Left ventricle myocardium inferior (tissue), 1 donor: ENCODE results near the gene ZNF688. TPM values are rescaled to one million over a fixed set of nuclear protein-coding genes. Genes with fewer than 3 reads are reported as not detected.

Source experiments
- DNase-seq: peaks from one replicate; pipeline ENCODE4 v3.0.0-alpha.2; 2020
- H3K27ac ChIP-seq: fragments of 200-600 bp; replicated peaks from 2 replicates; pipeline ENCODE4 v1.8.0; 2021
- H3K27me3 ChIP-seq: fragments of 200-600 bp; 2 replicates; pipeline ENCODE4 v1.8.0; 2021; ENCODE audit warnings: low read depth
- H3K36me3 ChIP-seq: fragments of 200-600 bp; 2 replicates; pipeline ENCODE4 v1.8.0; 2021
- H3K4me1 ChIP-seq: fragments of 200-600 bp; 2 replicates; pipeline ENCODE4 v1.8.0; 2021
- H3K4me3 ChIP-seq: fragments of 200-600 bp; 2 replicates; pipeline ENCODE4 v1.8.0; 2021; ENCODE audit warnings: mild to moderate bottlenecking, moderate library complexity
- H3K9me3 ChIP-seq: fragments of 200-600 bp; replicated peaks from 2 replicates; pipeline ENCODE4 v1.8.0; 2021
- CTCF ChIP-seq: fragments of 200-600 bp; IDR thresholded peaks from 2 replicates; pipeline ENCODE4 v1.8.0; 2021; ENCODE audit warnings: antibody characterized with exemption, mild to moderate bottlenecking, borderline replicate concordance
- intact Hi-C: fragments of 100-400 bp; cut with micrococcal nuclease; formaldehyde crosslinking; loops from one replicate; pipeline ENCODE4 v1.11.0; 2022
- long read RNA-seq: library from polyadenylated mRNA; unstranded; transcript quantifications from one replicate; pipeline ENCODE4 v2.0.0, GENCODE V29; 2021
- total RNA-seq: library from RNA; stranded (reverse); fragmentation: NEBNext Ultra II Directional; extraction: Animal tissue kit (Norgen Biotek cat#: 25700); gene quantifications from one replicate; pipeline ENCODE4 v1.2.1, GENCODE V29; 2021
- donor health status: DM: no; HTN: yes; CAD: no; lungs with severe emphysema.

Gene ZNF688
- 10.8 TPM for total RNA-seq
- long read RNA-seq, transcript ZNF688-201 (3 exons, 2,506 nt): major isoform, 15 of 25 reads
- long read RNA-seq, partial matches to known transcripts: 0 of 25 reads
- long read RNA-seq, other reads (novel, unspliced or antisense): 8 of 25 reads

GRCh38 chr16:30571445-30572322 is at the start of gene ZNF688:
Gene ZNF688 (minus strand): TSS chr16:30571714. CDS start chr16:30571629, 85 bp downstream.
- H3K36me3 ChIP-seq: no peaks in the 10 kb centered on the region
- no peak for TF ChIP-seq CTCF
- H3K4me3 ChIP-seq: peak within 1 kb of the TSS; percentile 84
- intact Hi-C loops: no loop called here
- no peaks in the 10 kb centered on the region for H3K27me3 ChIP-seq
- DNase-seq: peak; percentile 94
- H3K4me1 ChIP-seq: peaks cover 36% of the 10 kb centered on the region
- H3K27ac ChIP-seq: peak within 1 kb of the TSS; percentile 99
- H3K9me3 ChIP-seq: no peaks in the 10 kb centered on the region

GRCh38 chr16:30620169-30620568 is 48.7 kb upstream of the ZNF688 start:
- intact Hi-C loops: no loop called here
- H3K27me3 ChIP-seq: peaks cover 16% of the 10 kb centered on the region
- no peak for TF ChIP-seq CTCF
- no peak overlapping the region for H3K27ac ChIP-seq
- H3K36me3 ChIP-seq: no peaks in the 10 kb centered on the region
- H3K4me3 ChIP-seq: no peak overlapping the region
- no peak for DNase-seq
- no peaks in the 10 kb centered on the region for H3K4me1 ChIP-seq
- no peaks in the 10 kb centered on the region for H3K9me3 ChIP-seq

GRCh38 chr16:30619638-30620037 is 48.1 kb upstream of the ZNF688 start:
- Histone ChIP-seq H3K9me3 (no peaks in the 10 kb centered on the region), H3K27ac (no peak overlapping the region), H3K27me3 (peaks cover 16% of the 10 kb centered on the region), H3K4me3 (no peak overlapping the region), H3K4me1 (no peaks in the 10 kb centered on the region), H3K36me3 (no peaks in the 10 kb centered on the region)
- no peak for DNase-seq
- intact Hi-C loops: no loop called here
- TF ChIP-seq CTCF: no peak

- no peak for TF ChIP-seq CTCF
- H3K36me3 ChIP-seq: no peaks in the 10 kb centered on the region
- peaks cover 16% of the 10 kb centered on the region for H3K27me3 ChIP-seq
- intact Hi-C loops: no loop called here
- no peak for DNase-seq
- no peak overlapping the region for H3K4me3 ChIP-seq
- H3K27ac ChIP-seq: no peak overlapping the region
- no peaks in the 10 kb centered on the region for H3K9me3 ChIP-seq
- H3K4me1 ChIP-seq: no peaks in the 10 kb centered on the region
These were observed 47.7 kb upstream of the ZNF688 start for GRCh38 chr16:30619202-30619601.

- peak; percentile 60 for TF ChIP-seq CTCF
- peak; percentile 46 for DNase-seq
- H3K4me1 ChIP-seq: peaks cover 4% of the 10 kb centered on the region
These were observed 44.0 kb upstream of the ZNF688 start for GRCh38 chr16:30615358-30616091.

More at GRCh38 chr16:30615358-30616091, 44.0 kb upstream of the ZNF688 start:
- no peak overlapping the region for H3K27ac ChIP-seq
- peaks cover 6% of the 10 kb centered on the region for H3K27me3 ChIP-seq
- H3K4me3 ChIP-seq: no peak overlapping the region
- H3K36me3 ChIP-seq: no peaks in the 10 kb centered on the region
- no peaks in the 10 kb centered on the region for H3K9me3 ChIP-seq
- intact Hi-C loops: no loop called here
